SH-SY5Y (cell line): ENCODE results near the gene INPP5A.

Experiments
- GATA2 ChIP-seq: IDR thresholded peaks from 2 replicates; pipeline ENCODE4 v1.6.1; 2011; ENCODE audit warnings: mild to moderate bottlenecking, low read depth, low read length
- GATA3 ChIP-seq: IDR thresholded peaks from 2 replicates; pipeline ENCODE4 v1.6.1; 2011; ENCODE audit warnings: low read depth, mild to moderate bottlenecking, low read length, moderate library complexity

DNA sequence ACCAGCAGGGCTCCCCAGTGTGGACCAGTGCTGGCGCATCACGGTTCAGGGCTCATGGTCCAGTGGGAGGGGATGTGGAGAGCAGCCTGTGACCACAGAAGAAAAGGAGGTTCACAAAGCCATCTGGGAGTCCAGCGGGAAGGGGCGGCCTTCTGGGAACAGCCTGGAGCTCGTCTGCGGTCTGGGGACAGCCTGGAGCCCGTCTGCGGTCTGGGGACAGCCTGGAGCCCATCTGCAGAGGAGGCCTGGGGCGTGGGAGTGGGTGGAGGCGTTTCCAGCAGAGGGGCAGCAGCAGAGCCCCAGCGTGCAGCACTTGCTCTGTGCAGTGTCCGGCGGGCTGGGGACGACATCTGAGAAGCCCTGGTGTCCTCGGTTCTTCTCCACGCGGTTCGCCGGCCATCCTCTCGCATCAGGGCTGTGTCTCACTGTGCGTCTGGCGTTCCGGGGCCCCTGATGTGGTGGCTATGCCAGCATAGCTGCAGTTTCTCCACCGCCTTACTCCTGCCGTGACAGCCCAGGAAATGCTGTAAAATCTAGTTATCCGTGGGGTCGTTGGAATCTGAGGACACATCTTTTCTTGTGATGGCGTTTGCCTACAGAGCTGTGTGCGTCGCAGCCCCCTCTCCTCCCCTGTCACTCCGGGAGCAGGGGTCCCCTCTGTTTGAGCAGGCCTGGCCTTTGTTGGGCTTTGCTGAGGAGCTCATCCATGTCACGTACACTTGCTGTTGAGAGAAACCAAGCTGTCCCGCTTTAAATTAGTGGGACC lies 104.6 kb downstream of the INPP5A start:
- TF ChIP-seq GATA2, result no peak
- TF ChIP-seq GATA3, result no peak
